ENCODE data around the gene NUP210L. TPM values are rescaled to one million over a fixed set of nuclear protein-coding genes. Genes with fewer than 3 reads are reported as not detected.

NUP210L gene
- total RNA-seq, 1 donor from 2014 or later = not detected

GRCh38 chr1:154181944-154182343, 27.1 kb upstream of the NUP210L start:
- Mint-ChIP-seq H3K27ac (ENCODE audit: unreplicated experiment) (peak overlapping the region; percentile 98), H3K9me3 (ENCODE audit: unreplicated experiment) (peaks cover 2% of the 10 kb centered on the region), H3K4me1 (ENCODE audit: low read depth, unreplicated experiment) (peaks cover 45% of the 10 kb centered on the region), H3K36me3 (ENCODE audit: low read depth, unreplicated experiment) (peaks cover 4% of the 10 kb centered on the region), H3K4me3 (ENCODE audit: unreplicated experiment) (peak overlapping the region; percentile 100), H3K27me3 (ENCODE audit: low read depth, unreplicated experiment) (no peaks in the 10 kb centered on the region)
- peaks cover 2% of the 10 kb centered on the region for H3K27me3 ChIP-seq (ENCODE audit: insufficient read depth, low read length)
- peak overlapping the region; percentile 94 for H3K9ac ChIP-seq (ENCODE audit: low read length)
- H2AFZ ChIP-seq (ENCODE audit: low read depth, low read length) = no peak overlapping the region
- peak overlapping the region; percentile 99 for H3K4me3 ChIP-seq (ENCODE audit: insufficient read depth, low read depth, low read length)
- peak overlapping the region; percentile 94 for H3K4me2 ChIP-seq (ENCODE audit: low read length)
- TF ChIP-seq EZH2 (IDR thresholded peaks at IDR 0.05; ENCODE audit: insufficient read depth, low read length) (no peak), CTCF (IDR thresholded peaks at IDR 0.05; ENCODE audit: insufficient read depth, low read depth, low read length) (no peak)
- H3K4me1 ChIP-seq (ENCODE audit: insufficient read depth, low read length) = peaks cover 44% of the 10 kb centered on the region
- peaks cover 62% of the 10 kb centered on the region for H3K79me2 ChIP-seq (ENCODE audit: insufficient read depth, low read length)
- H4K20me1 ChIP-seq (ENCODE audit: insufficient read depth, low read length) = peaks cover 59% of the 10 kb centered on the region
- H3K27ac ChIP-seq (ENCODE audit: low read depth, low read length) = peak overlapping the region; percentile 79
- peaks cover 11% of the 10 kb centered on the region for H3K36me3 ChIP-seq (ENCODE audit: insufficient read depth, low read length)
- DNase-seq (ENCODE audit: low read depth) (no peak), FAIRE-seq (no peak)
- H3K9me3 ChIP-seq (ENCODE audit: insufficient read depth, low read depth, low read length) = no peaks in the 10 kb centered on the region

GRCh38 chr1:154179946-154180687, 25.2 kb upstream of the NUP210L start:
- no peak overlapping the region for H2AFZ ChIP-seq (ENCODE audit: low read depth, low read length)
- H4K20me1 ChIP-seq (ENCODE audit: insufficient read depth, low read length) = peaks cover 77% of the 10 kb centered on the region
- no peaks in the 10 kb centered on the region for H3K9me3 ChIP-seq (ENCODE audit: insufficient read depth, low read depth, low read length)
- Mint-ChIP-seq H3K27me3 (ENCODE audit: low read depth, unreplicated experiment) (no peaks in the 10 kb centered on the region), H3K9me3 (ENCODE audit: unreplicated experiment) (peaks cover 2% of the 10 kb centered on the region), H3K4me1 (ENCODE audit: low read depth, unreplicated experiment) (peaks cover 57% of the 10 kb centered on the region), H3K36me3 (ENCODE audit: low read depth, unreplicated experiment) (peaks cover 4% of the 10 kb centered on the region), H3K27ac (ENCODE audit: unreplicated experiment) (peak overlapping the region; percentile 73), H3K4me3 (ENCODE audit: unreplicated experiment) (peak overlapping the region; percentile 76)
- H3K9ac ChIP-seq (ENCODE audit: low read length) = peak overlapping the region; percentile 33
- no peak for FAIRE-seq
- no peaks in the 10 kb centered on the region for H3K27me3 ChIP-seq (ENCODE audit: insufficient read depth, low read length)
- H3K4me2 ChIP-seq (ENCODE audit: low read length) = peak overlapping the region; percentile 94
- no peak for DNase-seq (ENCODE audit: low read depth)
- peaks cover 19% of the 10 kb centered on the region for H3K36me3 ChIP-seq (ENCODE audit: insufficient read depth, low read length)
- TF ChIP-seq EZH2 (IDR thresholded peaks at IDR 0.05; ENCODE audit: insufficient read depth, low read length) (no peak), CTCF (IDR thresholded peaks at IDR 0.05; ENCODE audit: insufficient read depth, low read depth, low read length) (no peak)
- no peak overlapping the region for H3K27ac ChIP-seq (ENCODE audit: low read depth, low read length)
- H3K4me1 ChIP-seq (ENCODE audit: insufficient read depth, low read length) = peaks cover 44% of the 10 kb centered on the region
- peaks cover 80% of the 10 kb centered on the region for H3K79me2 ChIP-seq (ENCODE audit: insufficient read depth, low read length)
- H3K4me3 ChIP-seq (ENCODE audit: insufficient read depth, low read depth, low read length) = peak overlapping the region; percentile 51
